HG03025 (cell line): ENCODE measurements around the gene OR6B2.
"Not testable (repeated sequence)": the region's sequence is repeated elsewhere in the genome, so short reads cannot be mapped to it uniquely, and the experiment has no call there.

Experiments used
- ATAC-seq: cut with Tn5 transposase; IDR thresholded peaks from one replicate; pipeline ENCODE4 v1.9.1; 2021; ENCODE audit warnings: mild to moderate bottlenecking, moderate library complexity; ENCODE audit not compliant: unreplicated experiment, low FRiP score

Gene OR6B2

DNA sequence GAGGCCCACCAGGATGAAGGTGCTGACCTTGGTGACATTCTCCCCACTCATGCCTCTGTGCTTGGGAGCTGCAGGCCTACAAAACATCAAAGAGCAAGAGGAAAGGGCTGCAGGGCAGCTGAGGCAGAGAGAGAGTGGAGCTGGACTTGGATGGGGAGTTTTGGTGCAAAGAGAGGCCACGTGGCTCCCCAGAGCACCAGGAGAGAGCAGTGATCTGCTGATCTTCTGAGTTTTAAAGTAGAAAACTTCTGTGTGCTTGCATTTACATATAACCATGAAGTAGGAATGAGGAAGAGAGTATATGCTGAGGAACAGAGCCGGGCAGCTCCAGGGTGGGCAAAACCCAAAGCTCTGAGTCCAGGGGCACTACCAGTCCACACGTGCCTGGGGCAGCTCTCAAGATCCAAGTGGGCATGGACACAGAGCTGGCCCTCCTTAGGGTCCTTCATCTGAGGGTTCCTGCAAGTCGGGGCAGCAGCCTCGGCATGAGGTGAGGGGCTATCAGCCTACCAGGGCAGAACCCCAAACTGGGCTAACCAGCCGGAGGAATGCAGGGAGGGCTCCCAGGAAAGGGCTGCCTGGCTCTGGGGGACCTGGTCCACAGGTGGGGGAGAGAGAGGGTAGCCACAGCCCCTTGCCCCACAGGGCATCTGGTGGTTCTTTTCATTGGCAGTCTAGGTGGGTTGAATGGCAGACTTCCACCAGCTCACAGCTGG, at the start of gene OR6B2:
Gene OR6B2 (minus strand): TSS at position 51 of the 716 bp plus-strand sequence. CDS start 0 bp downstream, at position 51.
- no peak for ATAC-seq

DNA sequence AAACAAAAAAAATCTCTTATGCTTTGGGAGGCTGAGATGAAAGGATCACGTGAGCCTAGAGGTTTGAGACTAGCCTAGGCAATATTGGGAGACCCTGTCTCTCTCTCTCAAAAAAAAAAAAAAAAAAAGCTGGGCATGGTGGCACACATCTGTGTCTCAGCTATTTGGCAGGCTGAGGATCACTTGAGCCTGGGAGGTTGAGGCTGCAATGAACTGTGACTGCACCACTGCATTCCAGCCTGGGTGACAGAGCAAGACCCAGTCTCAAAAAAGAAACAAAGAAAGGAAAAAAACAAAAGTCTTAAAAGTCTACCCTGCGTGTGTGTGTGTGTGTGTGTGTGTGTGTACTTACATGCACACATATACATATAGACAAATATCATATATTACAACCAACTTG, 48.4 kb upstream of the OR6B2 start:
- ATAC-seq, result no peak

DNA sequence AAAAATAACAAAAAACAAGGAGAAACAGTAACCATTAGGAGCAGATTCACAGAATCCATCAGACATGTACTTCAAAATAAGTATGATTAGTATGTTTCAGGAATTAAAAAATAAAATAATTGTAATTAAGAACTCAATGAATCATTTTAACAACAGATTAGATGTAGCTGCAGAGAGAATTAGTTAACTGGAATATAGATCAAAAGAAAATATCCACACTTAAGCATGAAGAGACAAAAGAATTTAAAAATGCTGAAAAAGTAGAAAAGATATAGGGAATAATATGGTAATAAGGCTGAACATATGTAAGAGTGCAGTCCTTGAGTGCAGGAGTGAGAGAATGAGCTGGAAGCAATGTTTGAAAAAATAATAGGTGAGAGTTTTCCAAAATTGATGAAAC, 47.2 kb upstream of the OR6B2 start:
- ATAC-seq, result no peak

DNA sequence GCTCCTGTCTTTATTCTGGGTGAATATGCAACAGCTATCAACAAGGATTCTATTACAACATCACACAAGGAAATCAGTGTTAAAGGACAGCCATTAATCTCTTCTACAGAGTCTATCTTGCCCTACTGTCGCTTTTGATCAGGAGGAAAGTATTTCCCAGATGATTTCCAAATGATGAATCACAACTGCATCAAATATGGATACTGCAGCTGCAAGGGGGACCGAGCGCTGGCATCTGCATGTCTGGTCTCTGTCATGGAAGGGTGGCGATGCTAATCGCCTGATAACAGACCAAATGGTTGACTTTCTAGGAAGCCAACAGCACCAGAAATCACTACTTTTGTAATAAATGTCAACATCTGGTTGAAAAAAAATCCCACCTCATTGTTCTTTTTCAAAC, 44.3 kb upstream of the OR6B2 start:
- ATAC-seq, result no peak

DNA sequence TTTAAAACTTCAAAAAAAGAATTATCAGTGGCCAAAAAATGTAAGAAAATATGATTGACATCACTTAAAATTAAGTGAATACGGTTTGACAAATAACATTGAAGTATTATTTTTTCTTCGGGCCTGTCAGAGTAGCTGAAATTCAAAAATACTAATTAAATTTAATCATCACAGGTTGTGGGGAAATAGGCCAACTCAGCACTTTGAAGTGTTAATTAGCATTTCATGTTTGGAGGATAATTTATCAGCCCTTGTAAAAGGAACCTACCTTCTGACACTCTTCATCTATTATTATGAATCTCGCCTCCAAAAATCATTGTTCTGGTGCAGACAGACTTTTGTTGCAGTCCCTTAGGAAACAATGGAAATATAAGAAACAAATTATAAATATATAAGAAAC, 40.7 kb upstream of the OR6B2 start:
- ATAC-seq, result no peak

DNA sequence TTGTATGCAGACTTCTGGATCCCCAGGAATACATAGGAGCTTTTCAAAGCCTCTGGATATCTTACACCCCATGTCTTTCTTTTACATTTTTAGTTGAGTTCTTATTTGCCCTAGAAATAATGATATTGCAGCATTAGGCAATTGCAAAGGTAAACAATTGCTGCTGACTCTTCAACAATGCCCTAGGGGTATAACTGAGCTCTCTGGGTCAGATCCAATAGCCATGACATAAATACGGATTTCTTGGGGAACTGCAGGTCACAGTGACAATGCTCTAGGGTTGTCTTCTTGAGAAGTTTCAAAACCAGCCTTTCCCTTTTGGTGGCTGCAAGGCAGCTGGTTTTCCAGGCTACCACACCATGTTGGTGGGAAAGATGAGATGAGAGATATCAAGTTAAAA, 39.6 kb upstream of the OR6B2 start:
- no peak for ATAC-seq

DNA sequence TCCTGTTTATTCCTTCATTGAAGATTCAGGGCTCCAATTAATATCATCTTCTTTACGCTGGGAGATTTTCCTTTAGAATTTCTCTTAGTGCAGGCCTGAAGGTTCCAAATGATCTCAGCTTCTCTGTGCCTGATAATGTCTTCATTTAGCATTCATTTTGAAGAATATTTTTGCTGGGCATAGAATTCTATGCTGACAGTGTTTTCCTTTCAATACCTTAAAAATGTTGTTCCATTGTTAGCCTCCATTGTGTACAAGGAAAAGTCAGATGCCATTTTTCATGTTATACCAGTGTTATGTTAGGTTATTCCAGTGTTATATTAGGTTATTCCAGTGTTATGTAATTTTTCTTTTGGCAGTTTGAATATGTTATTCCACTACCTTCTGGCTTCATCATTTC, 38.0 kb upstream of the OR6B2 start:
- ATAC-seq, result no peak

DNA sequence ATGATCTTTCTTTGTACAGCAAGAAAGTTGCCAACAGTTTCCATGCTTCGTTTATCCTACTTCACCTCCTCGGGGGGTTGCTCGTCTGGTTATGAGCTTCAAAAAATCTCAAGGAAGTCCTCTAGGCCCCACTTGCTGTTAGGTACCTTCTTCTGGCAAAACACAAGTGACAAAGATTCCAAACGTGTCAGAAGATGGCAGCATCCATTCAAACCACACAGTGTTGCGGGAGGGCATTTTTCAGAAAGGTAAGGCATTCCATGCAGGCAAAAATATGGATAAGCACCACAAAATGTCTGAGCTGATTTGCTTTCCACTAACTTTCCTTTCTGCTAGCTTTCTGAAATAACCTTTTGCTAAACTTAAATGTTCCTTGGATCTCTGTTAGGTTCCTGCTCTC, 36.3 kb upstream of the OR6B2 start:
- ATAC-seq, result no peak

DNA sequence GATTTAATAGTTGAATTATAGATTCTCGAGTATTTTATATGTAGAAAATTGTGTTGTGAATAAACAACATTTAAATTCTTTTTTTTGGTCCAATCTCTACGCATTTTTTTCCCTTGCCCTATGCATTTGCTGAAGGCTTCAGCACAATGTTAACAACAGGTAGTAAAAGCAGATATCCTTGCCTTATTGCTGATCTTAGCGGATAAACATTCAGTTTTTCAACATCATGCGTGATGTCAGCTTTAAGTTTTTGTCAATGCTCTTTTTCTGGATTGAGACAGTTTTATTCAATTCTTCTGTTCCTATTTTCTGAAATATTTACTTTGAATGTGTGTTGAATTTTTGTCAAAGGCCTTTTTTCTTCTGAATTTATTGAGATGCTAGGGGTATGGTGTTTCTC, 34.7 kb upstream of the OR6B2 start:
- ATAC-seq, result no peak

DNA sequence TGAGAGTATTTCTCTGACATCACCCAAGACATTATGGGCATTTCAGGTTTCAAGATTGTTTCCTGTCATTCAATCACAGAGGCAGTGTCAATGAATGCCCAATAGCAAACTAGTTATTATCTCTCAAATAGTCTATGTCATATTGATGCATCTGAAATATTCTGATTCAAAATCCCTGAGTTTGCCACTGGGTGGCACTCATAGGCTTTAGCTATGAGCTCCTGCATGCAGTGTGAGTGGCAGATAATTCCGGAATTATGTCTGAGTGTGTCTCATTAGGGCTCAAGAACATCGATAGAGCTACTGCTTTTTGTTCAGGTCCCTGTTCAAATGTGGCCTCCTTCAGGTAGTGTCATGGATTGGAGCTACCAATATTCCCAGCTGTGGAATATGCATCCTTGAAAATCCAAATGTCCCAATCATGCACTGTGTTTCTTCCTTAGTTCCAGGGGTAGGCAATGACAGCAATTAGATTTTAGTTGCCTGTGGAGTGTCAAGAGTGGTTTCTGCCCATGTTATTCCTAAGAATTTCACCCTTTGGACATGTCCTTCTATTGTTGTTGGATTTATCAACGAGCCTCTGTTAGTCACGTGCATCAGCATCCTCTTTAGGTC, 30.9 kb upstream of the OR6B2 start:
- no peak for ATAC-seq

DNA sequence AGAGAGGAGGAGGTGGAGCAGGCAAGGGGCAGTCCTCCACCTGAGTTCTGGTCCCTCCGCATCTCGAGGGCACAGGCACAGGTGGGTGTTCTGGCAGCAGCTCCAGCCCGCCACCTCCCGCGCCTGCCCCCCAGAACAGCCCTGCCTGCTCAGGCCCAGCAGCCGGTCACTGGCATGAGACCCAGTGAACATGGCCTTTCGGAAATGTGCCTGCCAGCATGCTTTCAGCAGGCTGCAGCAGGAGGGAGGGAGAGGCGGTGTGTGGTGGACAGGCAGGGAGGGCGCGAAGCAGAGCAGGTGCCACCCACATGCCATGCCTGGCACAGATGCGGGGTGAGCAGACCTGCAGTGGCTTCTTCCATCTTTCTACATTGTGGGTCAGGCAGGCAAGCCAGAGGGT, 26.4 kb upstream of the OR6B2 start:
- ATAC-seq, result no peak

DNA sequence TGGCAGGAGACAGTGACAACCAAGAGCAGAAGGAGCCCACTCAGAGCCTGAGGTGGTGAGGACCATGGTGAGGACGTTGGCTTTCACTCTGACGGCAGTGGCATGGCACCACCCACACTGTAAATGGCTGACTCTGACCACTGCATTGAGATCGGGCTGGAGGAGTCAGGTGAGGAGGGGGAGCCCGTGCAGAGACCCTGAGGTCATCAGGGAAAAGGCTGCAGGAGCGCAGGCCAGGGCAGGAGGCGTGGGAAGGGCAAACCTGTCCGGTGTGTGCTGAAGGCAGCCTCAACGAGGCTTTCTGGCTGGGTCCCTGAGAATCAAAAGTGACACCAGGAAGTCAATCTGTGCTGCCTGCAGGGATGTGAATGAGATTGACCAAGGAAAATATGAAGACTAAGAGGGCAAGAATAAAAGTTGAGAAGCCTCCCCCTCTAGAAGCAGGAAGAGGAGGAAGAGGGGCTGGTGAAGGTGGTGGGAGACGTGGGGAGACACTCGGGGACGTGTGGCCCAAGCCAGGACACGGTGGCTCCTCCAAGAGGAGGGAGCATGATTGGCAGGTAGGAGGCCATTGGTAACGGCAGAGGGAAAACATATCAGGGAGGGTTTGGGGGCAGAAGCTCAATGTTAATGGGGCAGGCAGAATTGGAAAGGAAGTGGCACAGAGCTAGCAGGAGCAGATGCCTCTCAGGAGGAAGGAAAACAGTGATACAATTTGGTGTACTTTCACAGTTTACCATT, 25.1 kb upstream of the OR6B2 start:
- no peak for ATAC-seq

DNA sequence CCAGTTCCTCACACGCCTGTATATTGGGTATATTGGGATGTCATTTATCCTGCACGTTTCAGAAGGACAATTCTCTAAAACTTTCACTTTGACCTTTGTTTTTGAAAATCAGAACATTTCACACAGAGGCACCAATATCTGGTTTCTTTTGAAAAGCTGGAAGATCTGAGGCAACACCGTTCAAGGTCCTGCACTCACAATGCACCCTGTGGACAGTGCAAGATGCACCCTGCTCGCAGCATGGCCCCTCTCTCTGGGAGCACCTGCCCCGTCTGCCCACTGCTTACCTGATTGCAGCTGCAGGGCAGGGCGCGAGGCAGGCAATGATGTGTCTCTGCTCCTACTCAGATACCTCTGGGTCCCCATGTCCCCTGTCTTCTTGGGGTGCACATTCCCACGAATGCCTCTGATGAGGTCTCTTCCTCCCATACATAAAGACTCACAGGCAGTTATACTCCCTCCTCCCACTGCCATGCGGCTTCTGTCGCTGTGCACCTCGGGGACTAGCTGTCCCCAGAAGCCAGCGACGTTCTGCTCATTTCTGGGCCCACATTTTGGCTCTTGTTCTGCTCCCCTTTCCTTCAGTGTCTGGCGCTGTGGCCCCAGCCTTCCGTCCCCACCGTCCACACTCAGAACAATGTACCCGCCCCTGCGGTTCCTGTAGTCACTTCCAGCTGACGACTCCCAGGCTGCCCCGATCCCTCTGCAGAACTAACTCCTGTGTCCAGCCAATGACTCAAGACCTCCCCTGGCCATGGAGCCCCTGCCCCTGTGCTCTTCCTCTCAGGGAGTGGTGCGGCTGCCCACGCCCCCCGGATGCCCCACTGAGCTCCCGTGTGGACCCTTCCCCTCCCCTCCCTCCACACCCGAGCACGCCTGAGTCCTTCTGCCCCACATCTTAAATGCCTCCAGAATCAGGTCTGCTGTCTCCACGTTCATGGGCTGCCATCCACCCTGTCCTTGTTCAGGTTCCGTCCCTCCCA, 23.2 kb upstream of the OR6B2 start, which contains the start of gene OR6B3:
Gene OR6B3 (minus strand): TSS at position 349 of the 983 bp plus-strand sequence.
- ATAC-seq, result no peak

DNA sequence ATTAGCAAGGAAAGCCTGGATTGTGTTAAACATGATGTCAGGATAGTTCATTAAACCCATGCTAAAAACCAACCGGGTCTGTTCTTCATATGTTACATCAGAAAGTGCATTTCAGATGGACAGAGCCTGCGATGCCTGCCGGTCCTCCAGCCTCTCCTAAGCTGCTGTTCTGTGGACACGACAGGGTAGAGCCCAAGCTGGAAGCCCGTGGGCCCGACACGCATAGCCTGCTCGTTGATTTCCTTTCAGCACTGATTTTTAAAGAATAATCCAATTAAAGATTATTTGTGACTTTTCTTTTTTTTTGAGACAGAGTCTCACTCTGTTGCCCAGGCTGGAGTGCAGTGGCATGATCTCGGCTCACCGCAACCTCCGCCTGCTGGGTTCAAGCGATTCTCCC, 22.3 kb upstream of the OR6B2 start:
- ATAC-seq, result no peak

DNA sequence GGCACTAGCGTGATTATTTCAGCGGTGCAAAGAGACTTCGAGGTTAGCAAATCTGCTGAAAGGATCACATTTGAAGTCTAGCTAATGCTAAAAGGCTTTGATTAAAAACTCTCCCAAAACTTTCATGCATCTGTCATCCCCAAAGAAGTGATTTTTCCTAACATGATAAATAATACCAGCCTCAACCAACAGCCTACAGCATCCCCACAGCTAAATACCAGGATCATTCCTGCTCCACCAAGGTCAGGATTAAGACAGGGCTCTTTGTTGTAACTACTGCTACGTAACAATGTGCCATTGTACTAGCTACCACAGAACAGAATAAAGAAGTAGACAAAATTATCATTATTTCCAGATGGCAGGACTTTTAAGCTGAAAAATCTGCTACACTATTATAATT, 21.5 kb upstream of the OR6B2 start:
- ATAC-seq, result no peak

DNA sequence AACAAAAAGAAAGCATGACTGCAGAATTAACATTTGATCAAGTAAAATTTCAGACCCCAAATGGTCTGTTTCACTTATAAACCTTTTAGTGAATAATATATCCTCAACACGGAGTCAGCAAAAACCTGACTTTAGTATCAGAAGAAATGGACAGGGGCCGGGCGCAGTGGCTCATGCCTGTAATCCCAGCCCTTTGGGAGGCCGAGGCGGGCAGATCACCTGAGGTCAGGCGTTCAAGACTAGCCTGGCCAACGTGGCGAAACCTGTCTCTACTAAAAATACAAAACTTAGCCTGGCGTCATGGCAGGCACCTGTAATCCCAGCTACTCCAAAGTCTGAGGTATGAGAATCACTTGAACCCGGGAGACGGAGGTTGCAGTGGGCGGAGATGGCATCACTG, 20.0 kb upstream of the OR6B2 start:
- ATAC-seq, result no peak

DNA sequence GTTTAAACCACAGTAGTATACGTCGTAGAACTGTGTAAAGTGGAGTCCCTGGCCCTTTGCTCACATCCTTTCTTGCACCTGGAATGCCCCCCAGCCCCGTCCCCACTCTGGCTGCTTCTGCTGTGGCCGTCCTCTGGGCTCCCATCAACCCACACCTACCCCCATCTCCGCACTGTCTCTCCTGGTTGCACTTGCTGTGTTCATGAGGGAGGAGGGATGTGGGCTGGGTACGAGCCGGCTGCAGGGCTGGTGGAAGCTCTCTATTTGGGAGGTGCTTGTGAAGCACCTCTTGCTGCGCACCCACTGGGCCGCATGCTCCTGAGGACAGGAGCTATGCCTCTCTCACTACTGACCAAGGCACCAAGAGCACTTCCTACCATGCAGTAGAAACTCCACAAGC, 18.0 kb upstream of the OR6B2 start:
- no peak for ATAC-seq

DNA sequence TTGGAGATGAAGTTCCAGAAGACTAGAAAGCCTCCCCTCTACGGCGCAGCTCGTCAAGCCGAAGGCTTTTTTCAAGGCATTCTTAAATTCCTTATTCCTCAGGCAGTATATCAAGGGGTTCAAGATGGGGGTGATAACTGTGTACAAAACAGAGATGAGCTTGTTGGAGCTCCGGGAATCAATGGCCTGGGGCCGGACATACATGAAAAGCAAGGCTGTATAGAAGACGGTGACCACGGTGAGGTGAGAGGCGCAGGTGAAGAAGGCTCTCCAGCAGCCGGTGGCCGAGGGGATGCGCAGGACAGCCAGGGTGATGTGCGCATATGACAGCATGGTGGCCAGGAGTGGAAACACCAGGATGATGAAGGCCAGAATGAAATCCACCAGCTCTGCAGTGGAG, 14.9 kb upstream of the OR6B2 start:
- no peak for ATAC-seq

DNA sequence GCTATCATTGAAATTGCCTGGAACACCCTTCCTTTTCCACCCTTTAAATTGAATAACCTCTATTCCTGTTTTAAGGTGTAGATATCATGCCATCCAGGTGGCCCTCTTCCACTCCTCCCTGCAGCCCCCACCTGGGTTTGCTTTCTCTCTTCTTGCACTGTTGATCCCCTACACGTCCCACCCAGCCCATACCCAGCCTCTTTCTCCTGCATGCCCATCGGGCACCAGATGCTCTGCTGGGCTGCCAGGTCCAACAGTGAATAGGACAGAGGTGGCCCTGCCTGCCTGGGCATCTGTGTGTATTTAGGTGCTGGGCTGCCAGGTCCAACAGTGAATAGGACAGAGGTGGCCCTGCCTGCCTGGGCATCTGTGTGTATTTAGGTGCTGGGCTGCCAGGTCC, 13.9 kb upstream of the OR6B2 start:
- ATAC-seq, result not testable (repeated sequence)

DNA sequence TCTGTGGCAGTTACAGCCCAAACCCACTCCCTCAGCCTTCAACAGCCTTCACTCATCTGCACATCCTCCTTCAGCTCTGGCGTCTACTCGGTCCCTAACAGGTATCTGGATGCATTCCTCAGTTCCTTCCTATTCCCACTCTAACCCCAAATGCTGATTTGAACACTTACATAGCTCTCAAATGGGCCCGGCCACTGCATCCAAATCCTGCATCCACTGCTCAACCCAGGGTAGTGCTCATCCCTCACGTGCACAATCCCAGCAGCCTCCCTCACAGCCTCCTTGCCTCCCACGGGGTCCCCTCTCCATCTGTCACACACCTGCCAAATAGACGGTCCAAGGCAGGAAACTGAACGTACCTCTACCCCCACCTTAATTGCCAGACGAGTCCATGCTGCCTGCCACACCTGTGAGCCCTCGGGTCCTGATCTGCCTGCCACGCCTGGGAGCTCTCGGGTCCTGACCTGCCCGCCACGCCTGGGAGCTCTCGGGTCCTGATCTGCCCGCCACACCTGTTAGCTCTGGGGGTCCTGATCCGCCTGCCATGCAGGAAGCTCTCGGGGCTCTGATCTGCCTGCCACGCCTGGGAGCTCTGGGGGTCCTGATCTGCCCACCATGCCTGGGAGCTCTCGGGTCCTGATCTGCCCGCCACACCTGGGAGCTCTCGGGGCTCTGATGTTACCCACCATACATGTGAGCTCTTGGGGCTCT, 13.2 kb upstream of the OR6B2 start:
- no peak for ATAC-seq
